ENCODE data around the gene GJB2.
A peak's percentile ranks its signal among the peaks of the same experiment; 100 is the strongest.

Gene GJB2

GRCh38 chr13:20192836-20193161, at the start of gene GJB2:
Gene GJB2, minus strand, starts transcription at chr13:20192938. Its CDS starts 3,357 bp downstream, at chr13:20189581.
- peak in 1 of 2 experiments; percentile 39 for DNase-seq

GRCh38 chr13:20241593-20241992, 48.9 kb upstream of the GJB2 start:
- no peak for DNase-seq

GRCh38 chr13:20239748-20240147, 47.0 kb upstream of the GJB2 start:
- no peak for DNase-seq

GRCh38 chr13:20232556-20233277, 40.0 kb upstream of the GJB2 start:
- DNase-seq: no peak

- peak; percentile 32 to 51 for DNase-seq
These were observed 39.3 kb upstream of the GJB2 start, which contains the start of gene GJB6 for GRCh38 chr13:20231839-20232555. Gene GJB6, minus strand, starts transcription at chr13:20232319. Its CDS starts 8,839 bp downstream, at chr13:20223480.

- DNase-seq: peak; percentile 23 to 41
These were observed 38.4 kb upstream of the GJB2 start for GRCh38 chr13:20230913-20231838.

- no peak for DNase-seq
These were observed 35.0 kb upstream of the GJB2 start for GRCh38 chr13:20227730-20228129.

- no peak for DNase-seq
These were observed 34.5 kb upstream of the GJB2 start for GRCh38 chr13:20227288-20227687.

GRCh38 chr13:20222553-20222952, 29.8 kb upstream of the GJB2 start:
- DNase-seq: no peak

GRCh38 chr13:20221772-20222171, 29.0 kb upstream of the GJB2 start:
- no peak for DNase-seq

GRCh38 chr13:20219577-20219976, 26.8 kb upstream of the GJB2 start:
- DNase-seq: no peak

- DNase-seq: no peak
These were observed 24.4 kb upstream of the GJB2 start for GRCh38 chr13:20217168-20217567.

- no peak for DNase-seq
These were observed 17.2 kb upstream of the GJB2 start for GRCh38 chr13:20209948-20210347.

- DNase-seq: no peak
These were observed 14.0 kb upstream of the GJB2 start for GRCh38 chr13:20206698-20207235.

- DNase-seq: no peak
These were observed 13.4 kb upstream of the GJB2 start for GRCh38 chr13:20206065-20206697.

- DNase-seq: no peak
These were observed 6.0 kb upstream of the GJB2 start for GRCh38 chr13:20198781-20199180.

GRCh38 chr13:20197361-20197834, 4.7 kb upstream of the GJB2 start:
- DNase-seq: no peak

GRCh38 chr13:20195801-20196200, 3.1 kb upstream of the GJB2 start:
- DNase-seq: no peak

- DNase-seq: peak; percentile 54 to 55
These were observed 1.3 kb upstream of the GJB2 start for GRCh38 chr13:20193907-20194631.

- peak; percentile 43 to 49 for DNase-seq
These were observed 596 bp upstream of the GJB2 start for GRCh38 chr13:20193162-20193906.
